DND-41 (cell line): ENCODE measurements around the gene KRTAP10-3.

Experiments used
- ATAC-seq: fragments of 200-7000 bp; cut with Tn5 transposase; 3 replicates; pipeline ENCODE4 v1.9.1; 2021; ENCODE audit warnings: low read depth; ENCODE audit not compliant: insufficient read depth
- DNase-seq: peaks from one replicate; pipeline ENCODE4 v3.0.0-alpha.2; 2020
- H2AFZ ChIP-seq: 2 replicates; pipeline ENCODE4 v1.6.0; 2012; ENCODE audit warnings: low read depth, low read length
- H3K27ac ChIP-seq: 2 replicates; pipeline ENCODE4 v1.5.1; 2012; ENCODE audit warnings: low read length, inconsistent platforms
- H3K27me3 ChIP-seq: fragments of 200-600 bp; sonication (generic); 2 replicates; pipeline ENCODE4 v1.6.0; 2012; ENCODE audit warnings: low read length, mild to moderate bottlenecking, inconsistent platforms; ENCODE audit not compliant: insufficient read depth, poor library complexity
- H3K36me3 ChIP-seq: 2 replicates; pipeline ENCODE4 v1.5.1; 2012; ENCODE audit warnings: low read length, inconsistent platforms; ENCODE audit not compliant: insufficient read depth
- H3K4me1 ChIP-seq: 2 replicates; pipeline ENCODE4 v1.5.1; 2012; ENCODE audit warnings: mild to moderate bottlenecking, low read length; ENCODE audit not compliant: insufficient read depth
- H3K4me2 ChIP-seq: 2 replicates; pipeline ENCODE4 v1.6.0; 2012; ENCODE audit warnings: mild to moderate bottlenecking, moderate library complexity, low read length, inconsistent platforms; ENCODE audit not compliant: insufficient read depth
- H3K4me3 ChIP-seq, 2 experiments: fragments of 200-600 bp in 1 of 2; shearing (Covaris generic) in 1 of 2; 2 replicates each; pipeline ENCODE4 v1.5.1; 2012 to 2016; ENCODE audit warnings: inconsistent platforms in 2 of 2, low read length in 2 of 2, mild to moderate bottlenecking in 2 of 2, low read depth in 1 of 2, moderate library complexity in 1 of 2
- H3K79me2 ChIP-seq: 2 replicates; pipeline ENCODE4 v1.6.0; 2012; ENCODE audit warnings: low read length, inconsistent platforms; ENCODE audit not compliant: insufficient read depth
- H3K9ac ChIP-seq: 2 replicates; pipeline ENCODE4 v1.6.0; 2012; ENCODE audit warnings: low read depth, mild to moderate bottlenecking, inconsistent platforms, low read length, moderate library complexity
- H3K9me3 ChIP-seq: 2 replicates; pipeline ENCODE4 v1.5.1; 2012; ENCODE audit warnings: low read length, moderate library complexity, mild to moderate bottlenecking, inconsistent platforms; ENCODE audit not compliant: insufficient read depth, severe bottlenecking
- H4K20me1 ChIP-seq: 2 replicates; pipeline ENCODE4 v1.6.0; 2012; ENCODE audit warnings: low read length; ENCODE audit not compliant: insufficient read depth
- EZH2 ChIP-seq: IDR thresholded peaks from 3 replicates; pipeline ENCODE4 v1.6.1; 2012; ENCODE audit warnings: borderline replicate concordance, low read depth, mild to moderate bottlenecking, moderate library complexity, low read length, inconsistent platforms; ENCODE audit not compliant: severe bottlenecking
- TF ChIP-seq, protein P1 (sequence below): IDR thresholded peaks from 2 replicates; pipeline ENCODE4 v1.5.1; 2012; ENCODE audit warnings: borderline replicate concordance, low read length, moderate library complexity, mild to moderate bottlenecking; ENCODE audit not compliant: poor library complexity, severe bottlenecking; ENCODE audit errors: extremely low read depth

The KRTAP10-3 gene

DNA sequence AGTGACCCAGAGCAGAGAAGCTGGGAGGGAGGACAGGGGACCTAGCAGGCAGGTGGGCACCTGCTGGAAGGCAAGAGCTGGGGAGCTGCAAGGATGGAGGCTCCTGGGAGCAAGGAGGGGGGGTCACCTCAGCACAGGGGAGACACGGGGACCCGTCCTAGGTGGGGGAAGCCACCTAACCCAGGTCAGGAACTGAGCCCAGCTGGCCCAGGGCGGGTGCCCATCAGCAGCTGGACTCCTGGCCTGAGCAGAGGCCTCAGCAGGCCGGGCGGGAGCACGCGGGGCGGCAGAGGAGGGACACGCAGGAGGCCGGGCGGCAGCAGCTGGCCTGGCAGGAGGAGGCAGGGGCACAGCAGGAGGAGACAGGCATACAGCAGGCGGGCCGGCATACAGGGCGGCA is 19.5 kb downstream of the KRTAP10-3 start:
- Histone ChIP-seq H3K4me3 (no peak overlapping the region), H3K9me3 (no peaks in the 10 kb centered on the region), H3K27ac (no peak overlapping the region), H3K4me2 (no peak overlapping the region), H2AFZ (no peak overlapping the region), H4K20me1 (no peaks in the 10 kb centered on the region), H3K36me3 (no peaks in the 10 kb centered on the region), H3K9ac (no peak overlapping the region), H3K4me1 (no peaks in the 10 kb centered on the region), H3K79me2 (no peaks in the 10 kb centered on the region), H3K27me3 (peaks cover 2% of the 10 kb centered on the region)
- TF ChIP-seq, protein P1, sequence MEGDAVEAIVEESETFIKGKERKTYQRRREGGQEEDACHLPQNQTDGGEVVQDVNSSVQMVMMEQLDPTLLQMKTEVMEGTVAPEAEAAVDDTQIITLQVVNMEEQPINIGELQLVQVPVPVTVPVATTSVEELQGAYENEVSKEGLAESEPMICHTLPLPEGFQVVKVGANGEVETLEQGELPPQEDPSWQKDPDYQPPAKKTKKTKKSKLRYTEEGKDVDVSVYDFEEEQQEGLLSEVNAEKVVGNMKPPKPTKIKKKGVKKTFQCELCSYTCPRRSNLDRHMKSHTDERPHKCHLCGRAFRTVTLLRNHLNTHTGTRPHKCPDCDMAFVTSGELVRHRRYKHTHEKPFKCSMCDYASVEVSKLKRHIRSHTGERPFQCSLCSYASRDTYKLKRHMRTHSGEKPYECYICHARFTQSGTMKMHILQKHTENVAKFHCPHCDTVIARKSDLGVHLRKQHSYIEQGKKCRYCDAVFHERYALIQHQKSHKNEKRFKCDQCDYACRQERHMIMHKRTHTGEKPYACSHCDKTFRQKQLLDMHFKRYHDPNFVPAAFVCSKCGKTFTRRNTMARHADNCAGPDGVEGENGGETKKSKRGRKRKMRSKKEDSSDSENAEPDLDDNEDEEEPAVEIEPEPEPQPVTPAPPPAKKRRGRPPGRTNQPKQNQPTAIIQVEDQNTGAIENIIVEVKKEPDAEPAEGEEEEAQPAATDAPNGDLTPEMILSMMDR = no peak
- no peak for TF ChIP-seq EZH2
- ATAC-seq (no peak), DNase-seq (no peak)

DNA sequence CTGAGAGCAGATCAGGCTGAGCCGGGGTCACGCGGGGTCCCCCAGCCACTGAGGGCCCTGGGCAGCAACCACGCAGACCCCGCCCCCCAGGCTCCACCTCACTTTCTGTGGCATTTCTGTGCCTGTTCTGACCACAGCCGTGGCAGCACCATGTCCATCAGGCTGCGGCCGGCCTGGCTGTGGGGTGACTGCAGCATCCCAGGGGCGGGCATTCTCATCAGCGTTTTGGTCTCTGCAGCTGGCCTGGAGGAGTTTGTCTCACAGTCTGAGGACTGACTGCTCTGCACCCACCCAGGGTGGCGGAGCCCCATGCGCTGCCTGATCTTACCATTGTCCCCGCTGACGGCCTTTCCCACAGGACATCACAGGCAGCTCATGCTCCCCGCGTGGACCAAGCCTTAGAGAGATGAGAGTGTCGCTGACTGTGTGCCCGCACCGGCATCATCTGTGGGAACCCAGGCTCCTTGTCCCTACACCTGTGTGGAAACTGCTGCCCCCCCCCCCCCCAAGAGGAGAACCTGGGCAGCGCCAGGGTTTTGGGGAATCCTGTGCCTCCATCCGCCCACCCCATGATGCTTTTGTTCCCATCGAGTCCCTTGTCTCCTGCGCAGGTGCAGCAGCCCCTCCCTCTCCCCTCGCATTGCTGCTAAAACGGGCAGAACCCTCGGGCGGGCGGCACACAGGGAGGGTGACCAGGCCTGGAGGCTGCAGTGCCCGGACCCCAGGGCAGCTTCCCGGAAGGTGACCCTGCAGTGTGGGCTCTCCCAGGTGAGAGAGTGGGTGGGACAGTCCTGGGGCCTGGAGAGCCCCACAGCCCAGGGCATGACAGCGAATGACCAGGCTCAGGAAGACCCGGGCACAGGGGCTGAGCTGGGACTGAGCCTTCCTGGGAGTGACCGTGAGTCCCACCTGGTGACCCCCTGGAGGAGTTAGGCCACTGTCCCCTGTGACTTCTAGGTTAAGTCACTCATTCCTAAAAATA is 20.4 kb downstream of the KRTAP10-3 start:
- Histone ChIP-seq H3K4me1 (no peaks in the 10 kb centered on the region), H4K20me1 (no peaks in the 10 kb centered on the region), H2AFZ (no peak overlapping the region), H3K9me3 (no peaks in the 10 kb centered on the region), H3K27ac (no peak overlapping the region), H3K4me3 (no peak overlapping the region), H3K79me2 (no peaks in the 10 kb centered on the region), H3K9ac (no peak overlapping the region), H3K27me3 (peaks cover 2% of the 10 kb centered on the region), H3K4me2 (no peak overlapping the region), H3K36me3 (no peaks in the 10 kb centered on the region)
- no peak for DNase-seq
- TF ChIP-seq, protein P1 = no peak
- no peak for TF ChIP-seq EZH2
- no peak for ATAC-seq

DNA sequence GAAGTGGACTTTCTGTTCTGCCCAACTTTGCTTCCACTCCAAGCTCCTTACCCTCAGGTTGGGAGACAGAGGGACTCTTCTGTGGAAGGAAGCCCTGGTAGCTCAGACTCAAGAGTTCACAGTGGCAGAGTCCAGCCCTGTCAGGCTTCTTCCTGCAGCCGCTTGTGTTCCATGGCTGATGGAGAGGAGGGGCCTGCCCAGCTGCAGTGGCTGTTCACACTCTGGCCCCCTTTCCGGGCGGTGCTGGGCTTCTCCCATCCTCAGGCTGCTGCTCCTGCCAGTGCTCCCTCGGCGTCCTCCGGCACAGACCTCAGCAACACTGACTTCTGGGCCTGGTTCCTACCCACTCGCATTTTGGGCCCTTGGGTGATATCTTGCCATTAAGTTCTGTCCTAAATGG is 22.6 kb downstream of the KRTAP10-3 start:
- Histone ChIP-seq H3K27me3 (peaks cover 2% of the 10 kb centered on the region), H3K36me3 (no peaks in the 10 kb centered on the region), H3K4me1 (no peaks in the 10 kb centered on the region), H3K27ac (no peak overlapping the region), H3K79me2 (no peaks in the 10 kb centered on the region), H3K9ac (no peak overlapping the region), H3K9me3 (no peaks in the 10 kb centered on the region), H3K4me2 (no peak overlapping the region), H4K20me1 (no peaks in the 10 kb centered on the region), H3K4me3 (no peak overlapping the region), H2AFZ (no peak overlapping the region)
- TF ChIP-seq, protein P1 = no peak
- no peak for TF ChIP-seq EZH2
- ATAC-seq (no peak), DNase-seq (no peak)
